Panc1 (cell line): Measurements from ENCODE around the gene ZNF585A. TPM values are rescaled to one million over a fixed set of nuclear protein-coding genes. Genes with fewer than 3 reads are reported as not detected.
"Not testable (repeated sequence)": the region's sequence is repeated elsewhere in the genome, so short reads cannot be mapped to it uniquely, and the experiment has no call there.

ENCODE experiments used
- ATAC-seq: fragments of 200-7000 bp; cut with Tn5 transposase; 2 replicates; pipeline ENCODE4 v1.9.1; 2020; ENCODE audit warnings: mild to moderate bottlenecking, moderate library complexity
- BruUV-seq: library from RNA; stranded (reverse); fragments of 400-500 nt; replicated peaks from 2 replicates; lab custom pipeline; 2021; lab: Mats Ljungman, UMichigan
- CTCF ChIA-PET: fragments of 300-600 bp; sonication (Branson Sonifier 250); formaldehyde crosslinking; loops from one replicate; lab custom pipeline; 2022; ENCODE audit warnings: antibody characterized with exemption; lab: Charles Lee
- POLR2A ChIA-PET: fragments of 300-600 bp; sonication (Branson Sonifier 250); formaldehyde crosslinking; loops from one replicate; lab custom pipeline; 2022; ENCODE audit warnings: antibody characterized with exemption; lab: Charles Lee
- DNase-seq: peaks from one replicate; pipeline ENCODE4 v3.0.0-alpha.2; 2010; ENCODE audit warnings: low read depth, low spot score
- H3K27ac ChIP-seq: 2 replicates; pipeline ENCODE4 v1.5.1; 2011; ENCODE audit warnings: mild to moderate bottlenecking, low read length, inconsistent platforms
- H3K27me3 ChIP-seq: fragments of 200-500 bp; sonication (Bioruptor generic); 2 replicates; pipeline ENCODE4 v1.6.0; 2014; ENCODE audit warnings: low read length, inconsistent platforms; ENCODE audit not compliant: control insufficient read depth, insufficient read depth
- H3K36me3 ChIP-seq: fragments of 200-500 bp; sonication (Bioruptor generic); 2 replicates; pipeline ENCODE4 v1.5.1; 2014; ENCODE audit warnings: inconsistent platforms, mild to moderate bottlenecking, low read length, moderate library complexity; ENCODE audit not compliant: control insufficient read depth, insufficient read depth
- H3K4me1 ChIP-seq: 2 replicates; pipeline ENCODE4 v1.5.1; 2011; ENCODE audit warnings: inconsistent platforms, mild to moderate bottlenecking, low read length, moderate library complexity; ENCODE audit not compliant: control insufficient read depth, insufficient read depth
- H3K4me3 ChIP-seq, 2 experiments: 2 replicates each; pipeline ENCODE4 v1.5.1; 2011 to 2012; ENCODE audit warnings: low read depth in 2 of 2, low read length in 2 of 2, mild to moderate bottlenecking in 2 of 2, inconsistent platforms in 1 of 2, moderate library complexity in 1 of 2
- H3K9me3 ChIP-seq: fragments of 200-500 bp; sonication (Bioruptor generic); 2 replicates; pipeline ENCODE4 v1.5.1; 2014; ENCODE audit warnings: low read depth, mild to moderate bottlenecking, inconsistent platforms, low read length, moderate library complexity; ENCODE audit not compliant: control insufficient read depth, insufficient read depth
- in situ Hi-C: cut with HindIII; loops from 2 replicates; pipeline ENCODE4 v1.10.0; 2016; ENCODE audit warnings: low sequenced_read_pairs, low pct_unique_long_range_greater_than_20kb
- intact Hi-C: fragments of 100-400 bp; cut with micrococcal nuclease; formaldehyde crosslinking; loops from one replicate; pipeline ENCODE4 v1.10.0; 2022; ENCODE audit not compliant: unreplicated experiment
- total RNA-seq: library from RNA; stranded (reverse); gene quantifications from one replicate; pipeline ENCODE4 v1.2.1, GENCODE V29; 2021; ENCODE audit not compliant: unreplicated experiment
- TF ChIP-seq, protein P1 (sequence below), 2 experiments: IDR thresholded peaks; 2 replicates each; pipeline ENCODE4 v1.6.1; 2011 to 2012; ENCODE audit warnings: low read depth in 2 of 2, control low read depth in 1 of 2, low read length in 1 of 2, mild to moderate bottlenecking in 1 of 2, moderate library complexity in 1 of 2; ENCODE audit not compliant: insufficient read depth in 1 of 2
- TF ChIP-seq, protein P2 (sequence below): fragments of 450-650 bp; IDR thresholded peaks from 2 replicates; pipeline ENCODE4 v1.5.1; 2017; ENCODE audit warnings: mild to moderate bottlenecking

ZNF585A gene
- total RNA-seq, 1 experiment from 2014 or later, result 23.4 TPM

DNA sequence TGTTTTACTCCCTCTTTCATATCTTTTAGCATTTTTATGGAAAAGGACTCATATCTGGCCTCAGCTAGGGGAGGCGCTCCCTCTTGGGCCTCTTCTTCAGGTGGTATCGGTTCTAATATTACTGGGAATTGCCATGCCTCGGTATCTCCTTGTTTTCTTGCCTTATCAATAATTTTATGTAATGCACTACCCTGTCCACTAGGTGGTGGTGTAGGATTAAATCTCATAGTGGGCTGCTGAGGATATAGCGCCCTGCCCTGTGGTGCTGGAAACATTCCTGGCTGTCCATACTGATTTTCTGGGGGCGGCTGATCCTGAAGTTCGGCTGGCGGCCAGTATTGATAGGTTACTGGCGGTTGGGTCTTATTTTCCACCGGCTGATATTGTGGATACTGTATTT, 58.5 kb downstream of the ZNF585A start:
- CTCF ChIA-PET, result no interaction called here
- Histone ChIP-seq H3K27me3 (no peaks in the 10 kb centered on the region), H3K36me3 (no peaks in the 10 kb centered on the region), H3K9me3 (peaks cover 44% of the 10 kb centered on the region), H3K4me1 (no peaks in the 10 kb centered on the region), H3K4me3 (no peak overlapping the region), H3K27ac (no peak overlapping the region)
- TF ChIP-seq, protein P1, sequence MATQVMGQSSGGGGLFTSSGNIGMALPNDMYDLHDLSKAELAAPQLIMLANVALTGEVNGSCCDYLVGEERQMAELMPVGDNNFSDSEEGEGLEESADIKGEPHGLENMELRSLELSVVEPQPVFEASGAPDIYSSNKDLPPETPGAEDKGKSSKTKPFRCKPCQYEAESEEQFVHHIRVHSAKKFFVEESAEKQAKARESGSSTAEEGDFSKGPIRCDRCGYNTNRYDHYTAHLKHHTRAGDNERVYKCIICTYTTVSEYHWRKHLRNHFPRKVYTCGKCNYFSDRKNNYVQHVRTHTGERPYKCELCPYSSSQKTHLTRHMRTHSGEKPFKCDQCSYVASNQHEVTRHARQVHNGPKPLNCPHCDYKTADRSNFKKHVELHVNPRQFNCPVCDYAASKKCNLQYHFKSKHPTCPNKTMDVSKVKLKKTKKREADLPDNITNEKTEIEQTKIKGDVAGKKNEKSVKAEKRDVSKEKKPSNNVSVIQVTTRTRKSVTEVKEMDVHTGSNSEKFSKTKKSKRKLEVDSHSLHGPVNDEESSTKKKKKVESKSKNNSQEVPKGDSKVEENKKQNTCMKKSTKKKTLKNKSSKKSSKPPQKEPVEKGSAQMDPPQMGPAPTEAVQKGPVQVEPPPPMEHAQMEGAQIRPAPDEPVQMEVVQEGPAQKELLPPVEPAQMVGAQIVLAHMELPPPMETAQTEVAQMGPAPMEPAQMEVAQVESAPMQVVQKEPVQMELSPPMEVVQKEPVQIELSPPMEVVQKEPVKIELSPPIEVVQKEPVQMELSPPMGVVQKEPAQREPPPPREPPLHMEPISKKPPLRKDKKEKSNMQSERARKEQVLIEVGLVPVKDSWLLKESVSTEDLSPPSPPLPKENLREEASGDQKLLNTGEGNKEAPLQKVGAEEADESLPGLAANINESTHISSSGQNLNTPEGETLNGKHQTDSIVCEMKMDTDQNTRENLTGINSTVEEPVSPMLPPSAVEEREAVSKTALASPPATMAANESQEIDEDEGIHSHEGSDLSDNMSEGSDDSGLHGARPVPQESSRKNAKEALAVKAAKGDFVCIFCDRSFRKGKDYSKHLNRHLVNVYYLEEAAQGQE (IDR thresholded peaks at IDR 0.05; ENCODE audit: insufficient read depth in 1 of 2, low read depth in 2 of 2, low read length in 1 of 2), result no peak
- TF ChIP-seq, protein P2, sequence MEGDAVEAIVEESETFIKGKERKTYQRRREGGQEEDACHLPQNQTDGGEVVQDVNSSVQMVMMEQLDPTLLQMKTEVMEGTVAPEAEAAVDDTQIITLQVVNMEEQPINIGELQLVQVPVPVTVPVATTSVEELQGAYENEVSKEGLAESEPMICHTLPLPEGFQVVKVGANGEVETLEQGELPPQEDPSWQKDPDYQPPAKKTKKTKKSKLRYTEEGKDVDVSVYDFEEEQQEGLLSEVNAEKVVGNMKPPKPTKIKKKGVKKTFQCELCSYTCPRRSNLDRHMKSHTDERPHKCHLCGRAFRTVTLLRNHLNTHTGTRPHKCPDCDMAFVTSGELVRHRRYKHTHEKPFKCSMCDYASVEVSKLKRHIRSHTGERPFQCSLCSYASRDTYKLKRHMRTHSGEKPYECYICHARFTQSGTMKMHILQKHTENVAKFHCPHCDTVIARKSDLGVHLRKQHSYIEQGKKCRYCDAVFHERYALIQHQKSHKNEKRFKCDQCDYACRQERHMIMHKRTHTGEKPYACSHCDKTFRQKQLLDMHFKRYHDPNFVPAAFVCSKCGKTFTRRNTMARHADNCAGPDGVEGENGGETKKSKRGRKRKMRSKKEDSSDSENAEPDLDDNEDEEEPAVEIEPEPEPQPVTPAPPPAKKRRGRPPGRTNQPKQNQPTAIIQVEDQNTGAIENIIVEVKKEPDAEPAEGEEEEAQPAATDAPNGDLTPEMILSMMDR, result peak; percentile 28; the same call in 1 of the 2 replicates
- in situ Hi-C loops (no loop called here), intact Hi-C loops (no loop called here)
- BruUV-seq, result no TSS peak
- POLR2A ChIA-PET, result no interaction called here
- no peak for ATAC-seq
- DNase-seq, result no peak

DNA sequence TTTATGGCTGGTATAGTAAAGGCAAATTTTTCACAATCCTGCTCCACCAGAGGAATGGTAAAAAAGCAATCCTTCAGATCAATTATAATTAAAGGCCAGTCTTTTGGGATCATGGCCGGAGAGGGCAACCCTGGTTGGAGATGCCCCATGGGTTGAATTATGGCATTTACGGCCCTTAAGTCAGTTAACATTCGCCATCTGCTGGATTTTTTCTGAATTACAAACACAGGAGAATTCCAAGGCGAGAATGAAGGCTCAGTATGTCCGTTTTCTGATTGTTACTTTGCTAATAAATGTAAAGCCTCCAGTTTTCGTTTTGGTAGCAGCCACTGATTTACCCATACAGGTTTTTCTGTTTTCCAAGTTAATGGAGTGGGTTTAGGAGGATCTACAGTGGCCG, 60.7 kb downstream of the ZNF585A start:
- H3K36me3 ChIP-seq, intact Hi-C loops, DNase-seq: not testable (repeated sequence)

DNA sequence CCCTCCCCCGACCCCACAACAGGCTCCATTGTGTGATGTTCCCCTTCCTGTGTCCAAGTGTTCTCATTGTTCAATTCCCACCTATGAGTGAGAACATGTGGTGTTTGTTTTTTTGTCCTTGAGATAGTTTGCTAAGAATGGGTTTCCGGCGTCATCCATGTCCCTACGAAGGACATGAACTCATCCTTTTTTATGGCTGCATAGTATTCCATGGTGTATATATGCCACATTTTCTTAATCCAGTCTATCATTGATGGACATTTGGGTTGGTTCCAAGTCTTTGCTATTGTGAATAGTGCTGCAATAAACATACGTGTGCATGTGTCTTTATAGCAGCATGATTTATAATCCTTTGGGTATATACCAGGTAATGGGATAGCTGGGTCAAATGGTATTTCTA, 68.4 kb downstream of the ZNF585A start:
- DNase-seq, H3K36me3 ChIP-seq, H3K4me3 ChIP-seq, H3K4me1 ChIP-seq, in situ Hi-C loops, POLR2A ChIA-PET, H3K27ac ChIP-seq, CTCF ChIA-PET, ATAC-seq, BruUV-seq, intact Hi-C loops, H3K27me3 ChIP-seq: not testable (repeated sequence)
- H3K9me3 ChIP-seq, result peaks cover 42% of the 10 kb centered on the region

More for the DNA sequence above, 60.7 kb downstream of the ZNF585A start:
- peaks cover 59% of the 10 kb centered on the region for H3K9me3 ChIP-seq
- H3K4me1 ChIP-seq, CTCF ChIA-PET, ATAC-seq, H3K27me3 ChIP-seq, POLR2A ChIA-PET, H3K27ac ChIP-seq, in situ Hi-C loops, BruUV-seq, H3K4me3 ChIP-seq: not testable (repeated sequence)
- TF ChIP-seq, protein P2, result peak; percentile 35
